ENCODE results near the gene CACNA1H. TPM values are rescaled to one million over a fixed set of nuclear protein-coding genes. Genes with fewer than 3 reads are reported as not detected.

The CACNA1H gene
- total RNA-seq, 5 donors from 2014 or later (not counting 1 experiment from before 2014, with no cell fraction given): 3.4 to 8.2 (median 4.8) TPM

DNA sequence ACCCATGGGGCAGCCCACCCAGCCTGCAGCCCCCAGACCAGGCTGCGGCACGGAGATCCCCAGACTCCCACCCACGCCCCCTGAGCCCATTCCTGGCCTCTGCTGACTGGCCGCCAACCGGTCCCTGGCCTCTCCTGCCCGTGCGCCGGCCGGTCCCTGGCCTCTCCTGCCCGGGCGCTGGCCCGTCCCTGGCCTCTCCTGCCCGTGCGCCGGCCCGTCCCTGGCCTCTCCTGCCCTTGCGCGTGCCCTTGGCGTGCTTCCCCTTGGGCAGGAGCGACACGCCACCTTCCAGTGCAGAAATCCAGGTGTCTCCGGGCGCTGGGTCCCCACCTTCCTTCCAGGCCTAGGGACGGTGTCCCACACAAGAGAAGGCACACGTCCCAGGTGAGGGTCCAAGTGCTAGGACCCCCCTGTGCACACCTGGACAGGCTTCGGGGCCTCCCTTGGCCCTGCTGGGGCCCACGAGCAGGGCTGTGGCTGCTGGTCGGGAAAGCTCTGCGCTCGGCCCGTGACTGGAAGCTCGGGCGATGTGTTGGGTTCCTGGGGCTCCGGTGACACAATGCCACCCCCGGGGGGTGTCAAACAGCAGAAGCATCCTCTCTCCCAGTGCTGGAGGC is 21.4 kb upstream of the CACNA1H start:
- ATAC-seq (replicated peaks in 1 of 4): no peak
- Mint-ChIP-seq H3K4me3 (no peak overlapping the region), H3K4me1 (no peaks in the 10 kb centered on the region), H3K27me3 (peaks cover 0 to 5% of the 10 kb centered on the region in 2 donors), H3K9me3 (no peaks in the 10 kb centered on the region), H3K27ac (no peak overlapping the region), H3K36me3 (no peaks in the 10 kb centered on the region)
- no peak for DNase-seq
- H3K27ac ChIP-seq (ENCODE audit: low read length): no peak overlapping the region
- H3K4me1 ChIP-seq (ENCODE audit: control insufficient read depth in 1 of 2, extremely low read depth in 1 of 2, insufficient read depth in 2 of 2, low read length in 2 of 2): no peaks in the 10 kb centered on the region
- H3K9me3 ChIP-seq: no peaks in the 10 kb centered on the region
- ChIA-PET CTCF (no interaction called here), POLR2A (no interaction called here)
- H3K36me3 ChIP-seq (ENCODE audit: control insufficient read depth in 2 of 2, extremely low read depth in 1 of 2, insufficient read depth in 1 of 2, low read length in 1 of 2): no peaks in the 10 kb centered on the region
- H3K4me3 ChIP-seq (ENCODE audit: control insufficient read depth in 1 of 2, extremely low read depth in 1 of 2, low read length in 1 of 2): no peak overlapping the region
- H3K27me3 ChIP-seq (replicated peaks in 1 of 2; ENCODE audit: control insufficient read depth in 2 of 2, extremely low read depth in 1 of 2, insufficient read depth in 2 of 2, low read length in 1 of 2): peaks cover 0 to 31% of the 10 kb centered on the region in 2 experiments
- 87% methylated on average over 33 of the region's 35 CpGs for WGBS (ENCODE audit: insufficient coverage)

- Histone ChIP-seq H3K27me3 (replicated peaks in 1 of 2; ENCODE audit: control insufficient read depth in 2 of 2, extremely low read depth in 1 of 2, insufficient read depth in 2 of 2, low read length in 1 of 2) (peaks cover 0 to 27% of the 10 kb centered on the region in 2 experiments), H3K4me1 (ENCODE audit: control insufficient read depth in 1 of 2, extremely low read depth in 1 of 2, insufficient read depth in 2 of 2, low read length in 2 of 2) (no peaks in the 10 kb centered on the region), H3K27ac (ENCODE audit: low read length) (no peak overlapping the region), H3K36me3 (ENCODE audit: control insufficient read depth in 2 of 2, extremely low read depth in 1 of 2, insufficient read depth in 1 of 2, low read length in 1 of 2) (no peaks in the 10 kb centered on the region), H3K9me3 (no peaks in the 10 kb centered on the region), H3K4me3 (ENCODE audit: control insufficient read depth in 1 of 2, extremely low read depth in 1 of 2, low read length in 1 of 2) (no peak overlapping the region)
- no peak overlapping the region for H3K4me3 Mint-ChIP-seq
- no peak for ATAC-seq (replicated peaks in 1 of 4)
- no peak overlapping the region for H3K27ac Mint-ChIP-seq
- H3K27me3 Mint-ChIP-seq: peaks cover 0 to 5% of the 10 kb centered on the region in 2 donors
- H3K36me3 Mint-ChIP-seq: no peaks in the 10 kb centered on the region
- no peaks in the 10 kb centered on the region for H3K9me3 Mint-ChIP-seq
- 72% methylated on average over 10 of the region's 15 CpGs for WGBS (ENCODE audit: insufficient coverage)
- CTCF ChIA-PET: no interaction called here
- POLR2A ChIA-PET: no interaction called here
- no peak for DNase-seq
- no peaks in the 10 kb centered on the region for H3K4me1 Mint-ChIP-seq
These were observed 20.5 kb upstream of the CACNA1H start for GRCh38 chr16:1132431-1132830.

DNA sequence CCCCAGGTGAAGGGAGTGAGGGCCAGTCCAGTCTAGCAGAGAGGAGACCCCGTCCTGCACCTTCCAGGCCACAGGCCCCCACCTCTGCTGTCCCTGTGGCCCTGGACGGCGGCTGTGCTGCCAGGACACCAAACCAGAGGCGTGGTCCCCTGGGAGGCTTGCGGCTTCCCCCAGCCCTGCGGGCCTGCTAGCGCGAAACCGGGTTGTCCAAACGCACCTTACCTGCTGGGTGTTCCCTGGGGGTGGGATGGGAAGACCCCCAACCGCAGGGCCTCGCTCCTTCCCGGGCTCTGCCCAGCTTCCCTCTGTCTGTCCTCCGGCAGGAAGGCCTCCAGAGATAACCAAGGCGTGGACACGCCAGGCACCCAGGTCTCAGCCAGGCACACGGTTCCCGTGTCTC is 19.6 kb upstream of the CACNA1H start:
- Histone ChIP-seq H3K27me3 (replicated peaks in 1 of 2; ENCODE audit: control insufficient read depth in 2 of 2, extremely low read depth in 1 of 2, insufficient read depth in 2 of 2, low read length in 1 of 2) (peaks cover 0 to 23% of the 10 kb centered on the region in 2 experiments), H3K9me3 (no peaks in the 10 kb centered on the region), H3K4me1 (ENCODE audit: control insufficient read depth in 1 of 2, extremely low read depth in 1 of 2, insufficient read depth in 2 of 2, low read length in 2 of 2) (no peaks in the 10 kb centered on the region), H3K36me3 (ENCODE audit: control insufficient read depth in 2 of 2, extremely low read depth in 1 of 2, insufficient read depth in 1 of 2, low read length in 1 of 2) (no peaks in the 10 kb centered on the region), H3K4me3 (ENCODE audit: control insufficient read depth in 1 of 2, extremely low read depth in 1 of 2, low read length in 1 of 2) (no peak overlapping the region), H3K27ac (ENCODE audit: low read length) (no peak overlapping the region)
- Mint-ChIP-seq H3K27me3 (peaks cover 0 to 5% of the 10 kb centered on the region in 2 donors), H3K4me3 (no peak overlapping the region), H3K4me1 (no peaks in the 10 kb centered on the region), H3K9me3 (no peaks in the 10 kb centered on the region), H3K36me3 (no peaks in the 10 kb centered on the region), H3K27ac (no peak overlapping the region)
- ChIA-PET POLR2A (no interaction called here), CTCF (no interaction called here)
- 81% methylated on average over 12 of the region's 18 CpGs for WGBS (ENCODE audit: insufficient coverage)
- ATAC-seq (replicated peaks in 1 of 4) (no peak), DNase-seq (no peak)

- H3K27me3 Mint-ChIP-seq: peaks cover 0 to 5% of the 10 kb centered on the region in 2 donors
- POLR2A ChIA-PET: no interaction called here
- Histone ChIP-seq H3K27me3 (replicated peaks in 1 of 2; ENCODE audit: control insufficient read depth in 2 of 2, extremely low read depth in 1 of 2, insufficient read depth in 2 of 2, low read length in 1 of 2) (peaks cover 0 to 23% of the 10 kb centered on the region in 2 experiments), H3K4me3 (ENCODE audit: control insufficient read depth in 1 of 2, extremely low read depth in 1 of 2, low read length in 1 of 2) (no peak overlapping the region), H3K27ac (ENCODE audit: low read length) (no peak overlapping the region), H3K36me3 (ENCODE audit: control insufficient read depth in 2 of 2, extremely low read depth in 1 of 2, insufficient read depth in 1 of 2, low read length in 1 of 2) (no peaks in the 10 kb centered on the region), H3K4me1 (ENCODE audit: control insufficient read depth in 1 of 2, extremely low read depth in 1 of 2, insufficient read depth in 2 of 2, low read length in 2 of 2) (no peaks in the 10 kb centered on the region), H3K9me3 (no peaks in the 10 kb centered on the region)
- H3K27ac Mint-ChIP-seq: no peak overlapping the region
- 59% methylated on average over 17 of the region's 30 CpGs for WGBS (ENCODE audit: insufficient coverage)
- CTCF ChIA-PET: no interaction called here
- H3K36me3 Mint-ChIP-seq: no peaks in the 10 kb centered on the region
- no peak overlapping the region for H3K4me3 Mint-ChIP-seq
- DNase-seq: no peak
- ATAC-seq (replicated peaks in 1 of 4): no peak
- no peaks in the 10 kb centered on the region for H3K9me3 Mint-ChIP-seq
- H3K4me1 Mint-ChIP-seq: no peaks in the 10 kb centered on the region
These were observed 18.9 kb upstream of the CACNA1H start for GRCh38 chr16:1133810-1134520.

DNA sequence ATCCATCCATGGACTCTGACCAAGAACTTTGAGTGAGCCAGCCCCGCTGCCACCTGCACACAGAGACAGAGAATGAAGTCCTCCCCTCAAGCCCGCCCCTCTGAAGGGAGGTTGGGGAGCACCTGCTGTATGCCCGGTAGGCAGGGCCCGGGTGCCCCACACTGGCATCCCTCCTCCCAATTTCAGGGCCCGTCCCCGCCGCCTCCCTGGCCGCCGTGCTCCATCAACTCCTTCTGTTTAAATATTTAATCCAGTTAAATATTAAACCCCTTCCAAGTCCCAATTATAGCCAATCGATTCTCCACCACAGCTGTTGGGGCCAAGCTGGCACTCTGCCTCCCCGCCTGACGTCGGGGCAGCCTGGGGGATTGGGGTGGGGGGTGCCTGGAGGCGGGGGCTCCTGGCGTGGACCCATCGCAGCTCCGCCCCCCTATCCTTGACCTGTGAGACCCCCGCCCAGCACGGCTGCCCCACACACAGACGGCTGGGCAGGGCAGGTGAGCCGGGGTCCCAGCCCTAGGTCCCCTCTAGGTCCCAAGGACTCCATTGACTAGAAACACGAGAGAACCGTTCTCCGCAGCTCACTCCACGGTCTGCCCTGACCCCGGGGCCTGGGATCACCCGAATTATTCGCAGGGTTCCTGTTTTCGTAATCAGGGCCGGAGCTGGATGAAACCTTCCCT is 18.0 kb upstream of the CACNA1H start:
- Histone ChIP-seq H3K27me3 (replicated peaks in 1 of 2; ENCODE audit: control insufficient read depth in 2 of 2, extremely low read depth in 1 of 2, insufficient read depth in 2 of 2, low read length in 1 of 2) (peaks cover 0 to 20% of the 10 kb centered on the region in 2 experiments), H3K4me3 (ENCODE audit: control insufficient read depth in 1 of 2, extremely low read depth in 1 of 2, low read length in 1 of 2) (no peak overlapping the region), H3K36me3 (ENCODE audit: control insufficient read depth in 2 of 2, extremely low read depth in 1 of 2, insufficient read depth in 1 of 2, low read length in 1 of 2) (no peaks in the 10 kb centered on the region), H3K27ac (ENCODE audit: low read length) (no peak overlapping the region), H3K9me3 (no peaks in the 10 kb centered on the region), H3K4me1 (ENCODE audit: control insufficient read depth in 1 of 2, extremely low read depth in 1 of 2, insufficient read depth in 2 of 2, low read length in 2 of 2) (no peaks in the 10 kb centered on the region)
- Mint-ChIP-seq H3K4me3 (no peak overlapping the region), H3K27ac (no peak overlapping the region), H3K27me3 (peaks cover 0 to 6% of the 10 kb centered on the region in 2 donors), H3K9me3 (no peaks in the 10 kb centered on the region), H3K4me1 (no peaks in the 10 kb centered on the region), H3K36me3 (no peaks in the 10 kb centered on the region)
- no peak for ATAC-seq (replicated peaks in 1 of 4)
- ChIA-PET CTCF (interaction anchor here in 1 of 2 donors (0.6 kb wide), 1 partner anchor 15 kb away, joined by 6 read pairs; no protein-coding TSS in a partner anchor), POLR2A (no interaction called here)
- 74% methylated on average over 21 of the region's 30 CpGs for WGBS (ENCODE audit: insufficient coverage)
- no peak for DNase-seq

GRCh38 chr16:1135459-1135825 is 17.5 kb upstream of the CACNA1H start:
- H3K27ac ChIP-seq (ENCODE audit: low read length): no peak overlapping the region
- H3K4me3 ChIP-seq (ENCODE audit: control insufficient read depth in 1 of 2, extremely low read depth in 1 of 2, low read length in 1 of 2): no peak overlapping the region
- H3K4me1 ChIP-seq (ENCODE audit: control insufficient read depth in 1 of 2, extremely low read depth in 1 of 2, insufficient read depth in 2 of 2, low read length in 2 of 2): no peaks in the 10 kb centered on the region
- Mint-ChIP-seq H3K9me3 (no peaks in the 10 kb centered on the region), H3K4me1 (no peaks in the 10 kb centered on the region), H3K36me3 (no peaks in the 10 kb centered on the region), H3K4me3 (no peak overlapping the region), H3K27ac (no peak overlapping the region), H3K27me3 (peaks cover 0 to 6% of the 10 kb centered on the region in 2 donors)
- ATAC-seq (replicated peaks in 1 of 4): no peak
- CTCF ChIA-PET: no interaction called here
- POLR2A ChIA-PET: no interaction called here
- DNase-seq: no peak
- peaks cover 0 to 20% of the 10 kb centered on the region in 2 experiments for H3K27me3 ChIP-seq (replicated peaks in 1 of 2; ENCODE audit: control insufficient read depth in 2 of 2, extremely low read depth in 1 of 2, insufficient read depth in 2 of 2, low read length in 1 of 2)
- WGBS (ENCODE audit: insufficient coverage): no CpG with 5 or more reads among the region's 3 CpGs
- H3K36me3 ChIP-seq (ENCODE audit: control insufficient read depth in 2 of 2, extremely low read depth in 1 of 2, insufficient read depth in 1 of 2, low read length in 1 of 2): no peaks in the 10 kb centered on the region
- H3K9me3 ChIP-seq: no peaks in the 10 kb centered on the region
